Ishikawa (cell line): ENCODE results near the gene MEF2C.

Experiments
- CREB1 ChIP-seq: IDR thresholded peaks from 2 replicates; pipeline ENCODE4 v1.6.1; 2012; ENCODE audit warnings: low read depth
- EP300 ChIP-seq: IDR thresholded peaks from 2 replicates; pipeline ENCODE4 v1.6.1; 2012; ENCODE audit warnings: borderline replicate concordance
- FOXM1 ChIP-seq: IDR thresholded peaks from 2 replicates; pipeline ENCODE4 v1.6.1; 2012; ENCODE audit warnings: low read depth, borderline replicate concordance
- TCF12 ChIP-seq: IDR thresholded peaks from 2 replicates; pipeline ENCODE4 v1.6.1; 2012; ENCODE audit warnings: low read depth
- TEAD4 ChIP-seq: IDR thresholded peaks from 2 replicates; pipeline ENCODE4 v1.6.1; 2012
- ZBTB7A ChIP-seq: IDR thresholded peaks from 2 replicates; pipeline ENCODE4 v1.6.1; 2012; ENCODE audit warnings: low read depth

GRCh38 chr5:88868468-88869068 lies 14.4 kb downstream of the MEF2C start:
- no peak for TF ChIP-seq CREB1
- no peak for TF ChIP-seq FOXM1
- no peak for TF ChIP-seq TCF12
- no peak for TF ChIP-seq ZBTB7A
- TF ChIP-seq TEAD4: no peak
- TF ChIP-seq EP300: no peak
